Measurements from ENCODE around the gene SPATS2L. TPM values are rescaled to one million over a fixed set of nuclear protein-coding genes. Genes with fewer than 3 reads are reported as not detected.

The SPATS2L gene
- total RNA-seq, 6 donors from 2014 or later, result 57.6 to 127 (median 80.4) TPM

DNA sequence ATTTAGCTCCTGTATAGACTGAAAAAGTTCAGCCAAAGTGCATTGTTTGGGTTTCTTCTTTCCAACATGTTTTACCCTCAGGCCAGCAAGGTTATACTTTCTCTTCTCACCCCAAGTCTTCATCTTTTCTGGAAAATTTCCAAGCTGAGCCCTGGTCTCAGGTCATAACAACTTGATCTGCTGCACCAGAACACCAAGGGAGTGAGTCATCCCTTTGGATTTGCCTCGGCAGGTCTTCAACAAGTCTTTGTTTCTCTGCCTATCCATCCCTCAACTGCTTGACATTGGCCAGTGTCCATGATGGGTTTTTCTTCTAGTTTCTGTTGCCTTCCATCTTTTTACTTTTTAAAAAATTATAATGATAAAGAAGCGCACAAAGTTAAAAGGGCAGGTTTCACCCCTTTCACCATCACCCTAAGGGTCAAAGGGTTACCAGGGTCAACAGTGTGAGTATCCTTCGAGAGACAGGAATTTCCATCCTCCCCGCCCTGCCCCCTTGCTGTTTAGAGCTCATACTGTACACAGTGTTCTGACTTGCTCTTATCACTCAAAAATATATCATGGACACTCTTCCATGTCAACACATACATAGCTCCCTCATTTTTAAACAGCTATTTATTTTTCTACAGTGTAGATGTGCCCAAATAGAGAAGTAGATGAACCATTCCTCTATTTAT lies 5.7 kb upstream of the SPATS2L start:
- H3K4me3 ChIP-seq, result no peak overlapping the region
- H3K27ac ChIP-seq, result no peak overlapping the region
- TF ChIP-seq EP300 (IDR thresholded peaks at IDR 0.05) (peak in 1 of 4 donors; percentile 15), POLR2AphosphoS5 (IDR thresholded peaks at IDR 0.05) (no peak), POLR2A (IDR thresholded peaks at IDR 0.05) (no peak)
- TF ChIP-seq, protein P1, sequence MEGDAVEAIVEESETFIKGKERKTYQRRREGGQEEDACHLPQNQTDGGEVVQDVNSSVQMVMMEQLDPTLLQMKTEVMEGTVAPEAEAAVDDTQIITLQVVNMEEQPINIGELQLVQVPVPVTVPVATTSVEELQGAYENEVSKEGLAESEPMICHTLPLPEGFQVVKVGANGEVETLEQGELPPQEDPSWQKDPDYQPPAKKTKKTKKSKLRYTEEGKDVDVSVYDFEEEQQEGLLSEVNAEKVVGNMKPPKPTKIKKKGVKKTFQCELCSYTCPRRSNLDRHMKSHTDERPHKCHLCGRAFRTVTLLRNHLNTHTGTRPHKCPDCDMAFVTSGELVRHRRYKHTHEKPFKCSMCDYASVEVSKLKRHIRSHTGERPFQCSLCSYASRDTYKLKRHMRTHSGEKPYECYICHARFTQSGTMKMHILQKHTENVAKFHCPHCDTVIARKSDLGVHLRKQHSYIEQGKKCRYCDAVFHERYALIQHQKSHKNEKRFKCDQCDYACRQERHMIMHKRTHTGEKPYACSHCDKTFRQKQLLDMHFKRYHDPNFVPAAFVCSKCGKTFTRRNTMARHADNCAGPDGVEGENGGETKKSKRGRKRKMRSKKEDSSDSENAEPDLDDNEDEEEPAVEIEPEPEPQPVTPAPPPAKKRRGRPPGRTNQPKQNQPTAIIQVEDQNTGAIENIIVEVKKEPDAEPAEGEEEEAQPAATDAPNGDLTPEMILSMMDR (IDR thresholded peaks at IDR 0.05), result no peak
- peaks cover 0 to 6% (median 4%) of the 10 kb centered on the region in 4 donors for H3K4me1 ChIP-seq
- ATAC-seq (ENCODE audit: low FRiP score in 2 of 2) (no peak), DNase-seq (no peak)
- H3K9me3 ChIP-seq, result no peaks in the 10 kb centered on the region
- 78 to 83% methylated on average over 4 of the region's 4 CpGs for WGBS, 2 donors
- H3K27me3 ChIP-seq, result no peaks in the 10 kb centered on the region
- no peaks in the 10 kb centered on the region for H3K36me3 ChIP-seq

DNA sequence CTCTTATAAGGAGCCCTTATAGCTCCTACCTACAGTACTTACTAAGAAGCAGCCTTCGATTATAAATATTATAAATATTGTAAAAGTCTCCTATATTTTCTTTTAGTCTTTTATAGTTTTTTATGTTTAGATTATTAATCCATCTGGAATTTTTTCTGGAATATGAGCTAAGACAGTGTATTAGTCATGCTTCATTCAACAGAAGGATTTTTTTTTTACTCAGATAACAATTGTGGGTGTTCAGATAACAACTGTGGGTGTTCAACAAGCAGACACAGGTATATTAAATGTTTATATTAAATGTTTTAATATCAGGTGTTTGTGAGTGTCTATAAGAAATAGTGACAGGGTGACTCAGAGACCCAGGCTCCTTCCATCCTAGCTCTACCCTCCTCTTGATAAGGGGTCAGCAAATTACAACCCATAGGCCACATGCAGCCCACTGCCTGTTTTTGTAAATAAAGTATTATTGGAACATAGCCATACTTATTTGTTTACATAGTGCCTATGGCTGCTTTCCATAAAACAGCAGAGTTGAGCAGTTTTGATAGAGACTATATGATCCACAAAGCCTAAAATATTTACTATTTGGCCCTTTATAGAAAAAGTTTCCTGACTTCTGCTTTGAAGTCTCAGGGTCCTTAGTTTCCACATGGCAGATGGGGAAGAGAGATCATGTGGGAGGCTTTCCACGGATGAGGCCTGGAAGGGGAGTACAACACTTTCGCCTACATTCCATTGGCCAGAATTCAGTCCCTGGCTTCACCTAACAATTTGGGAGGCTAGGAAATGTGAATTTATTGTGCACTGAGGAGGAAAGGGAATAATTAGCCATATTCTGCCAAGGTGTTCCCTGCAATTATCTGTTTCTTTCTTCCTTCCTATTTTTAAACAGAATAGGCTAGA lies 4.3 kb upstream of the SPATS2L start:
- DNase-seq, result no peak

GRCh38 chr2:200302940-200303727 lies 3.4 kb upstream of the SPATS2L start:
- no peak for TF ChIP-seq POLR2A (IDR thresholded peaks at IDR 0.05)
- TF ChIP-seq, protein P1 (IDR thresholded peaks at IDR 0.05), result no peak
- no peak for TF ChIP-seq POLR2AphosphoS5 (IDR thresholded peaks at IDR 0.05)
- no peak for TF ChIP-seq EP300 (IDR thresholded peaks at IDR 0.05)
- no peak for ATAC-seq (ENCODE audit: low FRiP score in 2 of 2)
- DNase-seq, result no peak
- H3K36me3 ChIP-seq, result no peaks in the 10 kb centered on the region
- H3K4me1 ChIP-seq, result peaks cover 2 to 11% (median 4%) of the 10 kb centered on the region in 4 donors
- H3K27me3 ChIP-seq, result no peaks in the 10 kb centered on the region
- H3K9me3 ChIP-seq, result no peaks in the 10 kb centered on the region
- no peak overlapping the region for H3K4me3 ChIP-seq
- 78 to 92% methylated on average over 9 of the region's 9 CpGs for WGBS, 2 donors
- H3K27ac ChIP-seq, result no peak overlapping the region

More for the DNA sequence above, 4.3 kb upstream of the SPATS2L start:
- 82 to 86% methylated on average over 3 of the region's 3 CpGs for WGBS, 2 donors
- Histone ChIP-seq H3K36me3 (no peaks in the 10 kb centered on the region), H3K9me3 (no peaks in the 10 kb centered on the region), H3K27ac (no peak overlapping the region), H3K4me1 (peaks cover 0 to 11% (median 4%) of the 10 kb centered on the region in 4 donors), H3K4me3 (no peak overlapping the region), H3K27me3 (no peaks in the 10 kb centered on the region)
- TF ChIP-seq, protein P1 (IDR thresholded peaks at IDR 0.05), result no peak
- no peak for TF ChIP-seq POLR2A (IDR thresholded peaks at IDR 0.05)
- no peak for TF ChIP-seq POLR2AphosphoS5 (IDR thresholded peaks at IDR 0.05)
- TF ChIP-seq EP300 (IDR thresholded peaks at IDR 0.05), result no peak
- ATAC-seq (ENCODE audit: low FRiP score in 2 of 2), result no peak

DNA sequence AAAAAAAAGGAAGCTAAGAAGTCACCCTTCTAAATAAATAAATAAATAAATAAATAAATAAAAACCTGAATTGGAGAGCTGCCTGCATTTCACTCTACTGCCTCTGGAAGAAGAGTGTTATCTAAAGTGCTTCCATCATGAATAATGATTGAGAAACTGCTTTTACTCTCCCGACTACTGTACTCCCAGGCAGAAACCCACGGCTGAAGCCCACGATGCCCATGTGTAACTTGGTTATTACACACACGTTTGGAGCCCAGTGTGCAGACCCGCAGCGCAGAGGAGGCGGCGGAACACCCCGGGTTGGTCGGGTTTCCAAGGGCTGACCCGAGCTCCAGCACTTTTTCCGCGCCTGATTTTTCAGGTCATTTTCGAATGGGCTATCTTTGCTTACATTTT lies 697 bp upstream of the SPATS2L start:
- peak overlapping the region; percentile 62 to 96 (median 78) for H3K4me3 ChIP-seq
- ATAC-seq (ENCODE audit: low FRiP score in 2 of 2) (peak; percentile 9 to 48), DNase-seq (peak; percentile 29 to 82)
- no peaks in the 10 kb centered on the region for H3K27me3 ChIP-seq
- TF ChIP-seq POLR2A (IDR thresholded peaks at IDR 0.05) (no peak), EP300 (IDR thresholded peaks at IDR 0.05) (no peak)
- TF ChIP-seq, protein P1 (IDR thresholded peaks at IDR 0.05), result peak in 3 of 6 experiments; percentile 11 to 29 (median 19)
- H3K27ac ChIP-seq, result peak overlapping the region; percentile 92 to 95 (median 94)
- 1 to 3% methylated on average over 14 of the region's 14 CpGs for WGBS, 2 donors
- H3K4me1 ChIP-seq, result peaks cover 5 to 32% (median 12%) of the 10 kb centered on the region in 4 donors
- H3K36me3 ChIP-seq, result no peaks in the 10 kb centered on the region
- H3K9me3 ChIP-seq, result no peaks in the 10 kb centered on the region
